Measurements from ENCODE around the gene C1orf210.
A peak's percentile ranks its signal among the peaks of the same experiment; 100 is the strongest.

C1orf210 gene

GRCh38 chr1:43293896-43294760, 8.7 kb upstream of the C1orf210 start:
- DNase-seq, result peak in 2 of 3 donors; percentile 40 to 43

GRCh38 chr1:43293176-43293575, 7.8 kb upstream of the C1orf210 start:
- DNase-seq, result no peak

DNA sequence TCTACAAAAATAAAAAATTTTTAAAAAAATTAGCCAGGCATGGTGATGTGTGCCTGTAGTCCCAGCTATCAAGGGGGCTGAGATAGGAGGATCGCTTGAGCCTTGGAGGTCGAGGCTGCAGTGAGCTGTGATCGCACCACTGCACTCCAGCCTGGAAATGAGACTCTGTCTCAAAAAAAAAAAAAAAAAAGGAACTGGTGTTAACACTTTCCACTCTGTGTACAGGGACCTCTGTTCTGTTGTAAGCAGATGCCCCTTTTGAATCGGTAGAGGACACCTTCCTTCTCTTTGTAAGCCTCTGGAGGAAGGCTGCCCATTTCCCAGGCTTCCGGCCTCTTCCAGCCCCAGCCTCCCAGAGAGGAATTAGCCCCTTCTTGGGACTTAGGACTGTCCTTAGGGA, 7.3 kb upstream of the C1orf210 start:
- no peak for DNase-seq

DNA sequence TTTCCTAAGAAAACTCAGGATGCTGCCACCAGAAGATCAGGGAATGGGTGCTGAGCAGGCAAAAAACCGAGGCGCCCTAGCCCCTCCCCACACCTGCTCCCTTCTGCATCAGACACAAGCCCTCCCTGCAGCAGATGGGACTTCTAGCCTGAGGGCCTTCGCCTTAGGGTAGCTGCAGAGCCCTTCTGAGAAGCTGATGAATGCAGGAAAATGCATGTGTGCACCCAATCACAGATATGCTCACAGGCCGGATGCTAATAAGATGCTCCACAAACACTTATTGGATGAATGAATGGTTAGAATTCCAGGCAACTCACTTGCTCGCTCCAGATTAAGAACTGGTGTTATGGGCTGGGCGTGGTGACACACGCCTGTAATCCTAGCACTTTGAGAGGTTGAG, 6.8 kb upstream of the C1orf210 start:
- no peak for DNase-seq

GRCh38 chr1:43288785-43289706, 3.7 kb upstream of the C1orf210 start:
- no peak for DNase-seq

GRCh38 chr1:43288058-43288784, 2.8 kb upstream of the C1orf210 start:
- no peak for DNase-seq

DNA sequence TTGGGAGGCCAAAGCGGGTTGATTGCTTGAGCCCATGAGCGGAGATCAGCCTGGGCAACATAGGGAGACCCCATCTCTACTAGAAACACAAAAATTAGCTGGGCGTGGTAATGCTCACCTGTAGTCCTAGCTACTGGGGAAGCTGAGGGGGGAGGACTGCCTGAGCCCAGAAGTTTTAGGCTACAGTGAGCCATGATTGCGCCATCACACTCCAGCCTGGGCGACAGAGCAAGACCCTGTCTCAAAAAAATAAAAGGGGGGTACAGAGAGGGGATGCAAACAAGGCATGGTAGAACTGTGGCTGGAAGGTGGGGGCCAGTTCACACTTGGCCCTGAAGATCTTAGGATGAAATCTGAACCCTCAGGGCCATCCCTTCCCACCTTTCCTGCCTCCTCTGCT, 1.2 kb upstream of the C1orf210 start:
- DNase-seq, result no peak

DNA sequence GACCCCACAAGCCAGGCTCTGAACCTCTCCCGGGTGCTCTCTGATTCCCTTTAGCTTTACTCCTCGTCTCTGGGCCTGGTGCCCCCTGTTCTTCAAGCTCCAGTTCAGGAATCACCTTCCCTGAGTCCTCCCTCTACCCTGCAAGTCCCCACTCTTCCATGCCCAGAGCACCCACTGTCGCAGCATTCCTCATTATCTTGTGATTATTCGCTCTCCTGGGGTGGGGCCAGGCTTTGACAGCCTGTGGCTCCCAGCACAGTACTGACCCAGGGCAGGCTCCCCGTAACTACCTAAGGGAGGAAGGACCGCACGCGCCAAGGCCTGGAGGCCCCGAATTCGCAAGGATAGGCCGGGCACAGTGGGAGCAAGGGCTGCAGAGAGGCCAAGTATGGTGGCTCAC, 734 bp upstream of the C1orf210 start:
- DNase-seq, result no peak

DNA sequence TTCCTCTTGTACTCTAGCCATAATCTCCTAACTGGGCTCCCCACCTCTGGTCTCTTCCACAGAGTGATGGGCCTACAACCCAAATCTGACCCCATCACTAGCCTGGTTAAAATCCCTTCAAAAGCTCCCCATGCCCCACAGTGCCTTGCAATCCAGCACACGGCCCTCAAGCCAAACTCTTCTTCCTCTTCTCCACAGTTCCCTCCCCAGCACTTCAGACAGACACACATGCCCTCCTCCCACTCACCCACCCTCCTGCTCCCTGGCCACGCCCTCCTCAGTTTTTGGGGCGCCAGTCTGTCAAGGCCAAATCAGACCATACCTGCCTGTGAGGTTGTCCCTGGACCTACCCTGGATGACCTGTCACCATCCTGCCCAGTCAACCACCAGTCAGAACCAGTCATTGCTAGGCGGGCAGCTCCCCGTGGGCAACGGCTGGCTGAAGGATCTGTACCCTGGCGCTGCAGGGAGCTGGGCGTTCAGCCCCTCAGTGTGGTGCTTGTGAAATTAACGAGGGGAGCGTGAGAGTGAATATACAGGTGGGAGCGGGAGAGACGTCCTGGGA, 753 bp downstream of the C1orf210 start:
- peak in 2 of 3 donors; percentile 20 to 27 for DNase-seq

- no peak for DNase-seq
These were observed 1.3 kb downstream of the C1orf210 start for GRCh38 chr1:43284065-43284464.

- DNase-seq, result no peak
These were observed 2.9 kb downstream of the C1orf210 start for GRCh38 chr1:43282220-43283195.

DNA sequence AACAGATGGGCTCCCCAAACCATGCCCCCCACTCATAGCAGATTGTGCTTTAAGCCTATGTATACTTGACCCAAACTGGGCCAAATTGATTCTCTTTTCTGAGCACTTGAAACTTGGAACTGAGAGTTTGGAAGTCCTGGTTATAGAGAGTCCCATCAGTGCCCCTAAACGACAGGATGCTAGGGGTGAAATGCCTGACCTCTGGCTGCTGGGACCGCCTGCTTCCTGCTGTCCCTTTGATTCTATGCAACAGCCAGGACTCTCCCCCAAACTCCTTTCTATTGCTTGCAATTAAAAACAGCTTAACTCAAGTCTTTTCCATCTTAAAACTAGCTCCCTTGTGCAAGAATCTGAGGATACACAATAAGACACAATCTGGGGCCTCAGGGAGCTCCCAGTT, 4.7 kb downstream of the C1orf210 start:
- no peak for DNase-seq

- no peak for DNase-seq
These were observed 5.7 kb downstream of the C1orf210 start for GRCh38 chr1:43279666-43280065.

- DNase-seq, result no peak
These were observed 6.2 kb downstream of the C1orf210 start for GRCh38 chr1:43279161-43279560.

GRCh38 chr1:43277116-43277876, 8.1 kb downstream of the C1orf210 start:
- DNase-seq, result no peak

DNA sequence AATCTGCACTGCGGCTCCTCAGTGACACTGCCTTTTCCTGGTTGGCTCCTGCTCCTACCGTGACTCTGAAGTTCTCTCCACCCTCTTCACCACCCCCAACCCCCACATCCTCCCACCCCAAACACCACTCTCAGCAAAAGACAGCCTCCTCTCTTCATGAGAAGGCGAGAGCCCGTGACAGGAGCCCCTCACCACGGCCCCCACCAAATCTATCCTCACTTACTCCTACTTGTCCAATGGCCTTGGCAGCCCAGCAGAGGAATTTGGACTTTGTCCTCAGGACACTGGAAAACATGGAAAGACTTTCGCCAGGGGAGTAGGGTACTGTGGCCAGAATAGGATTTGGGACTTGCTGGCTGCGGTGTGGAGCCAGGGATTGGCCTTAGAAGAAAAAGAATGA, 8.7 kb downstream of the C1orf210 start:
- no peak for DNase-seq

DNA sequence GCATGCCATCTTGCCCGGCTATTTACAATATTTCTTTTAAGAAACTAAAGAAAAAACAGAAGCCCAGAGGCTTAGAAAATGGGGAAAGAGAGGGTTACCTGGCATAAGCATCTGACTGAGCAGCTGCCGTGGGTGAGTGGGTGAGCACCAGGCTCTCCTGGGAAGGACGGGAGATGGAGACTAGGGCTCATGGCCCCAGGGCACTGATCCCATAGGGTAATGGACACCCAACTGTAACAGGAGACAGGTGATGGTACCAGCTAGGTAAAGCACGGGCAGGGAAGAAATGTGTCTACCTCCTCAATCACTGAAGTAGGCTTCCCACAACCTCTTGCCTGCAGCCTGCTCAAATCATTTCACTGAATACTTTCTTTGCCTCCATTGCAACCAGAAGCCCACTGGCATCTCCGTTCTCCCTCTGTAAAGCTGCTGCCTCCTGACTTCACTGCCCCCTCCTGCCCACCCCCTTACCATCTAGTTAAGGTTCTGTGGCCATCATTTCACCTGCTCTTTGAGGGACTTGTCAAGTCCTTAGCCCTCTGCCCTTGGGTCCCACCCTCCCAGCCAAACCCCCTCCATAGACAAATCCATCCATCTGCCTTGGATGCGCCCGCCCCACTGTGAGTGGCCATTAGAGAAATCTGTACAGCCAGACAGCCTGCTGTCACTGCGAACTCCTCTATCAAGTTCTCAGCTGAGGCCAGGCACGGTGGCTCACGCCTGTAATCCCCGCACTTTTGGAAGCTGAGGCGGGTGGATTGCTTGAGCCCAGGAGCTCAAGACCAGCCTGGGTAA, 9.4 kb downstream of the C1orf210 start:
- DNase-seq, result no peak

DNA sequence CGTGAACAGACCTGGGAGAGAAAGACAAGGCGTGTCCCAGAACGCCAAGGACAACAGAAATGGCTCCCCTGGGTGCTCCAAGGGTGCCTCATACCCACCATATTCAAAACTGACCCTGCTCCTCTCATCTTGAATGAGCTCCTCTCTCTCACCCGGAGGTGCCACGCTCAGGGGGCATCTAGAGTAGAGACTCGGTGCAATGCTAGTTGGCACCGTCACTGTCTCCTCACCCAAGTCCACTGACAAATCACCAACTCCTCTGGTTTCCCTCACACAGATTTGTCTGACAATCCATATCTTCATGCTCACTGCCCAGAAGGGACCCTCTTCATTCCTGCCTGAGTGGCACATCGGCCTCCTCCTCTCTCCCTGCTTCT, 10.6 kb downstream of the C1orf210 start:
- DNase-seq, result no peak

DNA sequence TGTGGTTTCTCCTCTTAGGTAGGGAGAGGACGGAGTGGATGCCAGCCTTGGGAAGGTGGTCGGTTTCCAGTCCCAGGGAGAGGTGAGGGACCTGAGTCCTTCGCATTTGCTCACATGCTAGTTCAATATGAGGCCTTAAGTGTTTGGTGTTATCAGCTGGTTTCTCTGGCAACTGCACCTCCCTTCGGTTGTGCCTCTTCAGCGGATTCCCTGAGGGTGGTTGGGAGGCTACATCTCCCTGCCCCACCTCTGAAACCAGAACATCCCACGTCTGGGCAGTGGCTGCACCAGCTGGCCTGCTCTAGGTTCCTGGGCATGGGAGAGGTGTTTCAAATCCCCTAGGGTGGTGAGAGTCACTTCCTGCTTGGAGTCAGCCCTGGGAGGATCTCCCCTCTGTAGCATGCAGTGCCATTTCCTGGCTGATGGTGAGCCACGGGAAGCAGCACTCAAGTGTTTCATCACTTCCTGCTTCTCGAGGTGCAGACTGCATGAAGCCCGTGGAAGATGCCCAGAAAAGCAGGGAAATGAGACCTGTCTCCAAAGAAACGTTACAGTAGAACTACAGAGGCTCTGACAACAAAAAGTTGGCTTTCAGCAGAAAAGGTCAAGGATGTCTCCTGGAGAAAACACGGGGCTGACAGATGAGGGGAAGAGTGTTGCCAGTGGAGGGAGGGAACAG, 11.1 kb downstream of the C1orf210 start:
- peak; percentile 55 to 56 (median 55) for DNase-seq
